Vagina (tissue), 2 donors: ENCODE data around the gene IQGAP2. TPM values are rescaled to one million over a fixed set of nuclear protein-coding genes. Genes with fewer than 3 reads are reported as not detected.
"Not testable (repeated sequence)": the region's sequence is repeated elsewhere in the genome, so short reads cannot be mapped to it uniquely, and the experiment has no call there.

Experiments used
- DNase-seq, 2 donors: peaks; one replicate each; pipeline ENCODE4 v3.0.0-alpha.2; 2017; ENCODE audit errors: extremely low spot score in 2 of 2
- H3K27ac ChIP-seq: fragments of 200-600 bp; sonication (generic); one replicate; pipeline ENCODE4 v1.5.1; 2019
- H3K27me3 ChIP-seq: fragments of 200-600 bp; sonication (generic); one replicate; pipeline ENCODE4 v1.5.1; 2019
- H3K36me3 ChIP-seq, 2 donors: fragments of 200-600 bp; sonication (generic); one replicate each; pipeline ENCODE4 v1.5.1; 2017 to 2019
- H3K4me1 ChIP-seq: fragments of 200-600 bp; sonication (generic); one replicate; pipeline ENCODE4 v1.5.1; 2019
- H3K4me3 ChIP-seq, 2 donors: fragments of 200-600 bp; sonication (generic); 1 replicate in 1 of 2; 2 replicates in 1 of 2; pipeline ENCODE4 v1.5.1; 2016 to 2019
- H3K9me3 ChIP-seq: fragments of 200-600 bp; sonication (generic); one replicate; pipeline ENCODE4 v1.5.1; 2019
- POLR2A ChIP-seq, 2 donors: fragments of 450-650 bp; IDR thresholded peaks; one replicate each; pipeline ENCODE4 v1.6.1; 2017; ENCODE audit warnings: antibody characterized with exemption in 2 of 2, mild to moderate bottlenecking in 2 of 2, moderate library complexity in 2 of 2
- POLR2AphosphoS5 ChIP-seq, 2 donors: sonication (generic); formaldehyde crosslinking; IDR thresholded peaks; one replicate each; pipeline ENCODE4 v1.9.0; 2017; ENCODE audit warnings: antibody characterized with exemption in 2 of 2, mild to moderate bottlenecking in 2 of 2, low read depth in 1 of 2; ENCODE audit not compliant: insufficient read depth in 1 of 2
- intact Hi-C: fragments of 100-400 bp; cut with DNase I; formaldehyde crosslinking; loops from one replicate; pipeline ENCODE4 v1.15.1; 2023
- total RNA-seq: library from RNA; depleted of rRNA; stranded (reverse); fragments of >200 nt; gene quantifications from one replicate; pipeline ENCODE4 v1.2.3, GENCODE V29; 2016
- TF ChIP-seq, protein P1 (sequence below), 3 experiments: fragments of 450-650 bp in 2 of 3; fragments of 200-600 bp in 1 of 3; sonication (generic) in 1 of 3; IDR thresholded peaks; one replicate each; pipeline ENCODE4 v1.5.1; 2017 to 2019; ENCODE audit warnings: antibody characterized with exemption in 3 of 3, mild to moderate bottlenecking in 2 of 3, moderate library complexity in 2 of 3

Gene IQGAP2
- total RNA-seq, 1 donor from 2014 or later: 8.6 TPM

DNA sequence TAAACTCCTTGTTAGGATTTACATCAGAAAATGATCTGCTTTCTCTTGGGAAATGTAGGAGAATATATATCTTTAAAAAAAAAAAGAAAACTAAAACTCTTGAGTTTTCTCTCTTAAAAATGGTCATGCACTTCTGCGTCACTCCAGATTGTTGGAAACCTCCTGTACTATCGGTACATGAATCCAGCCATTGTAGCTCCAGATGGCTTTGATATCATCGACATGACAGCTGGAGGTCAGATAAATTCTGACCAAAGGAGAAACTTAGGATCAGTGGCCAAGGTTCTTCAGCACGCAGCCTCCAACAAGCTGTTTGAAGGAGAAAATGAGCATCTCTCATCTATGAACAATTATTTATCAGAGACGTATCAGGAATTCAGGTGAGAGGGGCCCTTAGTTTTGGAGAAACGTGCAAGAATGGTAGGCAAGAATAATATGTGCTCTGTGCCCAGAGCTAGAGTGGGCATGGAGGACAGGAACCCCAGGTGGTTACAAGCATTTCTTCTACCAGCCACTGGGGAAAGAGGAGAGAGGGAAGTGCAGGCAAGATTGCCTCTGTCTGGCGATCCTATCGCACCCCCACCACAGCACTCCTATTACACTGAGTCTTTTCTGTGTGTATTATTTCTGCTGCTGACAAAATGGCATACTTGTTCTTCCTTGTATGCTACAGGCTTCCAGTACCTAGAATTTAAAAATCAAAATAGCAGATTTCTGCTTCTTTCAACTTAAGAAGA lies 271.4 kb downstream of the IQGAP2 start:
- intact Hi-C loops: no loop called here
- Histone ChIP-seq H3K4me1 (no peaks in the 10 kb centered on the region), H3K9me3 (no peaks in the 10 kb centered on the region), H3K27me3 (no peaks in the 10 kb centered on the region), H3K36me3 (no peaks in the 10 kb centered on the region), H3K27ac (no peak overlapping the region), H3K4me3 (no peak overlapping the region)
- DNase-seq: no peak
- TF ChIP-seq POLR2AphosphoS5 (IDR thresholded peaks at IDR 0.05; ENCODE audit: insufficient read depth in 1 of 2, low read depth in 1 of 2) (no peak), POLR2A (IDR thresholded peaks at IDR 0.05) (no peak)
- TF ChIP-seq, protein P1, sequence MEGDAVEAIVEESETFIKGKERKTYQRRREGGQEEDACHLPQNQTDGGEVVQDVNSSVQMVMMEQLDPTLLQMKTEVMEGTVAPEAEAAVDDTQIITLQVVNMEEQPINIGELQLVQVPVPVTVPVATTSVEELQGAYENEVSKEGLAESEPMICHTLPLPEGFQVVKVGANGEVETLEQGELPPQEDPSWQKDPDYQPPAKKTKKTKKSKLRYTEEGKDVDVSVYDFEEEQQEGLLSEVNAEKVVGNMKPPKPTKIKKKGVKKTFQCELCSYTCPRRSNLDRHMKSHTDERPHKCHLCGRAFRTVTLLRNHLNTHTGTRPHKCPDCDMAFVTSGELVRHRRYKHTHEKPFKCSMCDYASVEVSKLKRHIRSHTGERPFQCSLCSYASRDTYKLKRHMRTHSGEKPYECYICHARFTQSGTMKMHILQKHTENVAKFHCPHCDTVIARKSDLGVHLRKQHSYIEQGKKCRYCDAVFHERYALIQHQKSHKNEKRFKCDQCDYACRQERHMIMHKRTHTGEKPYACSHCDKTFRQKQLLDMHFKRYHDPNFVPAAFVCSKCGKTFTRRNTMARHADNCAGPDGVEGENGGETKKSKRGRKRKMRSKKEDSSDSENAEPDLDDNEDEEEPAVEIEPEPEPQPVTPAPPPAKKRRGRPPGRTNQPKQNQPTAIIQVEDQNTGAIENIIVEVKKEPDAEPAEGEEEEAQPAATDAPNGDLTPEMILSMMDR (IDR thresholded peaks at IDR 0.05): no peak

GRCh38 chr5:76675364-76675763 lies 272.3 kb downstream of the IQGAP2 start:
- no peak for TF ChIP-seq POLR2A (IDR thresholded peaks at IDR 0.05)
- intact Hi-C loops: no loop called here
- Histone ChIP-seq H3K4me3 (no peak overlapping the region), H3K36me3 (no peaks in the 10 kb centered on the region), H3K27ac (no peak overlapping the region), H3K9me3 (no peaks in the 10 kb centered on the region), H3K4me1 (no peaks in the 10 kb centered on the region), H3K27me3 (no peaks in the 10 kb centered on the region)
- no peak for DNase-seq

DNA sequence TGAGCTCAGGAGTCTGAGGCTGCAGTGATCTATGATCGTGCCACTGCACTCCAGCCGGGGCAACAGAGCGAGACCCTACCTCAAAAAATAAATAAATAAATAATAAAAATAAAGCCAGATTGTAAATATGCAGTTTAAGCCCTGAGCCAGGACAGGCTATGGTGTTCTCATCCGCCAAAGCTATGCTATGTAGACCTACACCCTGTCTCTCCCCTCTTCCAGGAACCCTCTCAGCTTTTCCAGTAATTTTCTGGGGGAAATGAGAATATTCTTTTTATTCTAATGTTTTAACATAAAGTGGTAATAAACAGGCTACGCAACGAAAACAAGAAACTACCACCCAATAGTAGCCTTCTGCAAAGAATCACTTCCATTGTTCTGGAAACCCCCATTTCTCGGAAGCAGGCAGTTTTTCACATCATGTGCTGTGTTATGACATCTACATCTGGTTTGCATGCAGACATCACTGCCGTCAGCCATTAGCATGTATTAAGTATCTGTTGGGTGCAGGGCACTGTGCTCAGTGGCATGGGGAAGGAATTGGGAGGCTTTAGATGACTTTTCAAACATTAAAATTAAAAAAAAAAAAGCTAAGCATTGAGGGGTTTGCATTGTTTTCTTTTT lies 274.9 kb downstream of the IQGAP2 start:
- no peaks in the 10 kb centered on the region for H3K4me1 ChIP-seq
- no peak overlapping the region for H3K4me3 ChIP-seq
- no peaks in the 10 kb centered on the region for H3K36me3 ChIP-seq
- DNase-seq: no peak
- intact Hi-C loops: no loop called here
- no peaks in the 10 kb centered on the region for H3K27me3 ChIP-seq
- H3K9me3 ChIP-seq: no peaks in the 10 kb centered on the region
- TF ChIP-seq POLR2A (IDR thresholded peaks at IDR 0.05): no peak
- TF ChIP-seq, protein P1 (IDR thresholded peaks at IDR 0.05): no peak
- no peak for TF ChIP-seq POLR2AphosphoS5 (IDR thresholded peaks at IDR 0.05; ENCODE audit: insufficient read depth in 1 of 2, low read depth in 1 of 2)
- H3K27ac ChIP-seq: no peak overlapping the region

- Histone ChIP-seq H3K4me1 (no peaks in the 10 kb centered on the region), H3K9me3 (no peaks in the 10 kb centered on the region), H3K27ac (no peak overlapping the region), H3K36me3 (no peaks in the 10 kb centered on the region), H3K27me3 (no peaks in the 10 kb centered on the region), H3K4me3 (no peak overlapping the region)
- DNase-seq: no peak
- no peak for TF ChIP-seq POLR2AphosphoS5 (IDR thresholded peaks at IDR 0.05; ENCODE audit: insufficient read depth in 1 of 2, low read depth in 1 of 2)
- no peak for TF ChIP-seq POLR2A (IDR thresholded peaks at IDR 0.05)
- TF ChIP-seq, protein P1 (IDR thresholded peaks at IDR 0.05): no peak
- intact Hi-C loops: no loop called here
Observed at GRCh38 chr5:76679231-76679630, 276.1 kb downstream of the IQGAP2 start.

DNA sequence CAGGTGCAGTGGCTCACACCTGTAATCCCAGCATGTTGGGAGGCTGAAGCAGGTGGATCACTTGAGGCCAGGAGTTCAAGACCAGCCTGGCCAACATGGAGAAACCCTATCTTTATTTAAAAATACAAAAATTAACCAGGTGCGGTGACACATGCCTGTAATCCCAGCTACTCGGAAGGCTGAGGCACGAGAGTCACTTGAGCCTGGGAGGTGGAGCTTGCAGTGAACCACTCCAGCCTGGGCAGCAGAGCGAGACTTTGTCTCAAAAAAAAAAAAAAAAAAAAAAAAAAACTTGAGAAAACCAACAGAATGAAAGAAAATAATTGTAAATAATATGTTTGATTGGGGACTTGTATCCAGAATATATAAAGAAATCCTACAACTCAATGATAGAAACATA lies 277.7 kb downstream of the IQGAP2 start:
- H3K27ac ChIP-seq, H3K9me3 ChIP-seq, H3K36me3 ChIP-seq, H3K4me3 ChIP-seq, intact Hi-C loops, DNase-seq, H3K27me3 ChIP-seq, H3K4me1 ChIP-seq: not testable (repeated sequence)

- Histone ChIP-seq H3K4me1 (no peaks in the 10 kb centered on the region), H3K27me3 (no peaks in the 10 kb centered on the region), H3K9me3 (no peaks in the 10 kb centered on the region), H3K36me3 (no peaks in the 10 kb centered on the region), H3K27ac (no peak overlapping the region), H3K4me3 (no peak overlapping the region)
- intact Hi-C loops: no loop called here
- no peak for DNase-seq
- TF ChIP-seq POLR2AphosphoS5 (IDR thresholded peaks at IDR 0.05; ENCODE audit: insufficient read depth in 1 of 2, low read depth in 1 of 2) (no peak), POLR2A (IDR thresholded peaks at IDR 0.05) (no peak)
- TF ChIP-seq, protein P1 (IDR thresholded peaks at IDR 0.05): no peak
Observed at GRCh38 chr5:76681287-76681686, 278.2 kb downstream of the IQGAP2 start.
